Left lung (tissue), 10 donors: ENCODE data around the gene ERC2. TPM values are rescaled to one million over a fixed set of nuclear protein-coding genes. Genes with fewer than 3 reads are reported as not detected.

ENCODE experiments used
- ATAC-seq: fragments of 200-7000 bp; cut with Tn5 transposase; one replicate; pipeline ENCODE4 v1.9.1; 2020; ENCODE audit warnings: moderate library complexity
- DNase-seq, 4 donors: peaks; one replicate each; pipeline ENCODE4 v3.0.0-alpha.2; 2013 to 2020
- H3K27ac ChIP-seq, 2 donors: fragments of 200-600 bp; sonication (generic) in 1 of 2; one replicate each; pipeline versions ENCODE4 v1.5.0 to v1.8.0; 2020 to 2021
- H3K27me3 ChIP-seq, 2 donors: fragments of 200-600 bp; sonication (generic) in 1 of 2; one replicate each; pipeline versions ENCODE4 v1.5.0 to v1.8.0; 2020 to 2021
- H3K36me3 ChIP-seq, 2 donors: fragments of 200-600 bp; sonication (generic) in 1 of 2; one replicate each; pipeline versions ENCODE4 v1.5.0 to v1.8.0; 2020 to 2021
- H3K4me1 ChIP-seq, 2 donors: fragments of 200-600 bp; one replicate each; pipeline ENCODE4 v1.8.0; 2021
- H3K4me3 ChIP-seq, 2 donors: fragments of 200-600 bp; sonication (generic) in 1 of 2; one replicate each; pipeline versions ENCODE4 v1.5.0 to v1.8.0; 2020 to 2021; ENCODE audit warnings: mild to moderate bottlenecking in 1 of 2
- H3K9me3 ChIP-seq, 2 donors: fragments of 200-600 bp; sonication (generic) in 1 of 2; one replicate each; pipeline versions ENCODE4 v1.5.0 to v1.8.0; 2020 to 2021
- CTCF ChIP-seq, 2 donors: fragments of 200-600 bp; sonication (generic) in 1 of 2; IDR thresholded peaks; one replicate each; pipeline versions ENCODE4 v1.5.0 to v1.8.0; 2021; ENCODE audit warnings: antibody characterized with exemption in 2 of 2
- intact Hi-C, 2 donors: fragments of 100-400 bp; cut with DNase I; formaldehyde crosslinking; loops; one replicate each; pipeline versions ENCODE4 v1.11.2 to v1.14.2; 2022
- polyA plus RNA-seq, 6 donors: library from polyadenylated mRNA; unstranded; fragments of 120-200 nt; gene quantifications; one replicate each; pipeline ENCODE4 v1.2.1, GENCODE V29; 2013; ENCODE audit not compliant: insufficient read length in 6 of 6
- total RNA-seq, 2 donors: library from RNA; stranded (reverse); fragmentation: NEBNext Ultra II Directional; extraction: Animal tissue kit (Norgen Biotek cat#: 25700); gene quantifications; one replicate each; pipeline ENCODE4 v1.2.1, GENCODE V29; 2021
- donor health status: DM: no; HTN: yes; CAD: no.
- donor health status: DM: no; HTN: no; CAD: no.

Gene ERC2
- total and polyA plus RNA-seq, 8 donors, result 1.6 to 3.3 (median 2.1) TPM

- H3K36me3 ChIP-seq, result no peaks in the 10 kb centered on the region
- H3K4me3 ChIP-seq, result no peak overlapping the region
- H3K27me3 ChIP-seq, result no peaks in the 10 kb centered on the region
- DNase-seq (no peak), ATAC-seq (no peak)
- TF ChIP-seq CTCF (IDR thresholded peaks at IDR 0.05), result no peak
- no peaks in the 10 kb centered on the region for H3K4me1 ChIP-seq
- no peak overlapping the region for H3K27ac ChIP-seq
- intact Hi-C loops, result no loop called here
- H3K9me3 ChIP-seq, result no peaks in the 10 kb centered on the region
Measured at GRCh38 chr3:56347219-56347871, 120.9 kb downstream of the ERC2 start.

GRCh38 chr3:56342475-56342874, 125.8 kb downstream of the ERC2 start:
- TF ChIP-seq CTCF (IDR thresholded peaks at IDR 0.05), result no peak
- no peak for DNase-seq
- ATAC-seq, result peak; percentile 44
- no peaks in the 10 kb centered on the region for H3K36me3 ChIP-seq
- H3K9me3 ChIP-seq, result no peaks in the 10 kb centered on the region
- H3K27ac ChIP-seq, result no peak overlapping the region
- intact Hi-C loops, result no loop called here
- no peaks in the 10 kb centered on the region for H3K4me1 ChIP-seq
- peaks cover 0 to 12% of the 10 kb centered on the region in 2 donors for H3K27me3 ChIP-seq
- H3K4me3 ChIP-seq, result no peak overlapping the region

DNA sequence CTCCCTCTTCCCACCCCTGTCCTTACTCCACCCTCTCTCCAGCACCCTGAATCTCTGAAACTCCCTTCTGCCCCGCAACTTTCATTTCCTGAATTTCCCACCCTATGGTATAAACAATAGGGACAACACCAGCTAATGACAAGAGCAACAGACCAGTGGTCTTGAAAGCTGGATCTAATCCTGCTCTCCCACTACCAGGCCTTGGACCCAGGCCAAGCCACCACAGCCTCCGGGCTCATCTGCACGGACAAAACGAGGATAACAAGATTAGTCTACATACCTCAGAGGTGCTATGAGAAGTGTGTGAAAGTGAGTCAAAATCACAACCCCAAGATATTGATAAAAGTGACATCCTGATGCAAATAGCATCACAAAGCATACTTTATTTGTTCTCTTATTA, 128.6 kb downstream of the ERC2 start:
- DNase-seq (no peak), ATAC-seq (no peak)
- H3K4me3 ChIP-seq, result no peak overlapping the region
- H3K27me3 ChIP-seq, result peaks cover 0 to 17% of the 10 kb centered on the region in 2 donors
- no peak overlapping the region for H3K27ac ChIP-seq
- TF ChIP-seq CTCF (IDR thresholded peaks at IDR 0.05), result no peak
- no peaks in the 10 kb centered on the region for H3K4me1 ChIP-seq
- intact Hi-C loops, result no loop called here
- no peaks in the 10 kb centered on the region for H3K36me3 ChIP-seq
- no peaks in the 10 kb centered on the region for H3K9me3 ChIP-seq

- intact Hi-C loops, result no loop called here
- peak; percentile 88 for ATAC-seq
- TF ChIP-seq CTCF (IDR thresholded peaks at IDR 0.05), result no peak
Measured at GRCh38 chr3:56339244-56339643, 129.0 kb downstream of the ERC2 start.

GRCh38 chr3:56336023-56336422, 132.2 kb downstream of the ERC2 start:
- ATAC-seq (no peak), DNase-seq (no peak)
- Histone ChIP-seq H3K36me3 (no peaks in the 10 kb centered on the region), H3K27ac (no peak overlapping the region), H3K4me1 (no peaks in the 10 kb centered on the region), H3K27me3 (peaks cover 0 to 12% of the 10 kb centered on the region in 2 donors), H3K9me3 (no peaks in the 10 kb centered on the region), H3K4me3 (no peak overlapping the region)
- intact Hi-C loops, result no loop called here
- TF ChIP-seq CTCF (IDR thresholded peaks at IDR 0.05), result no peak

More at GRCh38 chr3:56339244-56339643, 129.0 kb downstream of the ERC2 start:
- Histone ChIP-seq H3K36me3 (no peaks in the 10 kb centered on the region), H3K9me3 (no peaks in the 10 kb centered on the region), H3K4me3 (no peak overlapping the region), H3K27ac (no peak overlapping the region), H3K4me1 (no peaks in the 10 kb centered on the region), H3K27me3 (peaks cover 0 to 21% of the 10 kb centered on the region in 2 donors)
- peak in 2 of 4 donors; percentile 30 to 34 for DNase-seq
